Activated T-helper 17 cell treated with anti-CD3 and anti-CD28 coated beads, Interleukin-2, amount 50 U/mL, for 72 hours (primary cell): ENCODE data around the gene MORN5. TPM values are rescaled to one million over a fixed set of nuclear protein-coding genes. Genes with fewer than 3 reads are reported as not detected.

Source experiments
- ATAC-seq: fragments of 150-1000 bp; cut with Tn5 transposase; replicated peaks from 2 replicates; pipeline ENCODE4 v1.10.0; 2021; ENCODE audit warnings: mild to moderate bottlenecking, moderate library complexity
- H3K27ac Mint-ChIP-seq: one replicate; pipeline ENCODE4 v1.8.0; 2022; ENCODE audit warnings: mixed read lengths
- H3K27me3 Mint-ChIP-seq: one replicate; pipeline ENCODE4 v1.8.0; 2022; ENCODE audit warnings: mixed read lengths
- H3K36me3 Mint-ChIP-seq: one replicate; pipeline ENCODE4 v1.8.0; 2022; ENCODE audit warnings: low read depth, mild to moderate bottlenecking, mixed read lengths
- H3K4me1 Mint-ChIP-seq: one replicate; pipeline ENCODE4 v1.8.0; 2022; ENCODE audit warnings: mixed read lengths
- H3K4me3 Mint-ChIP-seq: one replicate; pipeline ENCODE4 v1.8.0; 2022; ENCODE audit warnings: mild to moderate bottlenecking, mixed read lengths
- H3K9me3 Mint-ChIP-seq: one replicate; pipeline ENCODE4 v1.8.0; 2022; ENCODE audit warnings: mixed read lengths
- total RNA-seq, 2 donors: library from RNA; stranded (reverse); gene quantifications; one replicate each; pipeline ENCODE4 v1.2.3, GENCODE V29; 2022

The MORN5 gene
- total RNA-seq, 2 donors from 2014 or later, result not detected

DNA sequence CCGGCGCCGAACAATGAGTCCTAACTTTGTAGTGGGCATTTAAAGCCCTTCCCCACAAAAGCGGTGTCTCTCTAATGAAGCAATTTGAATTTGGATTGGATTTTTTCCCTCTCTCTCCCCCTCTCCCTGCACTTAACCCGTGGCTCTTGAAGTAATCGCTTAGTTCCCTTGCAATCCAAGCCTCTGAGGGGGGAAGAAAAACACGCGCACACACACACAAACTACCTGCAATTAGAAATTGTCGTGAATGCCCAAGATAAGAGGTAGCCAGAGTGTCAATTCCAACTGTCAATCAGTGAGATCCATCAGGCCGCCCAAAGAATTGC is 67.8 kb downstream of the MORN5 start:
- H3K27me3 Mint-ChIP-seq, result peaks cover 39% of the 10 kb centered on the region
- ATAC-seq, result no peak
- H3K9me3 Mint-ChIP-seq, result no peaks in the 10 kb centered on the region
- no peaks in the 10 kb centered on the region for H3K4me1 Mint-ChIP-seq
- no peaks in the 10 kb centered on the region for H3K36me3 Mint-ChIP-seq
- H3K27ac Mint-ChIP-seq, result no peak overlapping the region
- H3K4me3 Mint-ChIP-seq, result no peak overlapping the region

DNA sequence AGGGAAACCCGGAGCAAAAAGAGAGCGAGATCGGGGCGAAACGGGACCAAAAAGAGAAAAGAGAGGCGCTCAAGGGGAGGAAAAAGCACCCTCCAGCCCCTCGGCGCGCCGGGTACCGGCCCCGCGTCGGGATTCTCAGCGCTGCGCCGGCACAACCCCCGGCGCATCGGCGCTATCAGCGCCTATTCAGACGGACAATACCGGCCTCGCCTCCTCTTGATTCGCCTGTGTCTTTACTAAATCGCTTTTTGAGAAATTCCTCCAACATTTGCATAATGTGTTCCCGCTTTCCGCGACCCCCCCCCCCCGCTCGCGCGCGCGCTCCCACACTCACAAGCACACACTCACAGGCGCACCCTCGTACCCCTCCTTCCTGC is 68.5 kb downstream of the MORN5 start:
- Mint-ChIP-seq H3K9me3 (no peaks in the 10 kb centered on the region), H3K4me1 (no peaks in the 10 kb centered on the region), H3K4me3 (peak overlapping the region; percentile 10), H3K27ac (no peak overlapping the region), H3K36me3 (no peaks in the 10 kb centered on the region), H3K27me3 (peaks cover 33% of the 10 kb centered on the region)
- ATAC-seq, result no peak

DNA sequence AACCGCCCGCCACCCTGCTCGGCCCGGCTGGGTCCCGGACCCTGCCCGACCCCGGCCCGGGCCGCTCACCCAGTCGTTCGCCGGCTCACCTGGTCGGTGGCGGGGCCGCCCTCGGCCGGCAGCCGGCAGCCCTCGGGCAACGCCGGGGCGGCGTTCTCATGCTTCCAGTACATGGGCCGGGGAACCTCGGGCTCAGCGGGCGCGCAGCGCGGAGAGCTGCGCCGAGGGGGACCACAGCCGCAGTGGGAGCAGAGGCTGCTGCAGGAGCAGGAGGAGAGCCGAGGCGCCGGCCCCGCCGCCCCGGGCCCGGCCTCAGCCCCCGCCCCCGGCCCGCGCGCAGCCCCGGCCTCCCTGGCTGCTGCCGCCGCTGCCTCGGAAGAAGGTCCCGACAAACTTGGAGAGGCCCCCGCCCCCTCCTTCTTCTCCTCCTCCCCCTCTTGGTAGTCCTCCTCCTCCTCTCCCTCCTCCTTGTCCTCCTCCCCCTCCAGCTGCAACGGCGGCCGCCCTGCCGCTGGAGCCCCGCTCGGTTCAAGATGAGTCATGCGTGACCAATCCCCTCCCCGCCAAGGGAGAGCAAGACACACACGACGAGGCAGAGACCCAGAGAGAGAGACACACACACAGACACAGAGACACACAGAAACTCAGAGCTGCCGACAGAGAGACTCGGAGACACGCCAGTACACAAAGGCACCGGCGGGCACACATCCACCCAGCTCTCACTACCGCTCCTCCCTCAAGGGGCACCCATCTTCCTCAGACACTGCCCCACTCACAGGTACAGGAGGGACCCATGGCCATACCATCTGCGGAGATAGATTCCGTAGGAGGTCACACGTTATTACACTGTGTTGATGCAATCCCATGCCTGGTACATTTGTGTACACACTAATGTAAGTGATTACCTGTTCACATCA is 69.1 kb downstream of the MORN5 start, which contains the start of gene LHX6:
Gene LHX6 (minus strand): TSS at position 390 of the 917 bp plus-strand sequence. CDS start 217 bp downstream, at position 173.
- Mint-ChIP-seq H3K27ac (no peak within 1 kb of the TSS), H3K4me3 (peak within 1 kb of the TSS; percentile 10), H3K4me1 (no peaks in the 10 kb centered on the region), H3K36me3 (no peaks in the 10 kb centered on the region), H3K9me3 (no peaks in the 10 kb centered on the region), H3K27me3 (peaks cover 26% of the 10 kb centered on the region)
- peak; percentile 23 for ATAC-seq

DNA sequence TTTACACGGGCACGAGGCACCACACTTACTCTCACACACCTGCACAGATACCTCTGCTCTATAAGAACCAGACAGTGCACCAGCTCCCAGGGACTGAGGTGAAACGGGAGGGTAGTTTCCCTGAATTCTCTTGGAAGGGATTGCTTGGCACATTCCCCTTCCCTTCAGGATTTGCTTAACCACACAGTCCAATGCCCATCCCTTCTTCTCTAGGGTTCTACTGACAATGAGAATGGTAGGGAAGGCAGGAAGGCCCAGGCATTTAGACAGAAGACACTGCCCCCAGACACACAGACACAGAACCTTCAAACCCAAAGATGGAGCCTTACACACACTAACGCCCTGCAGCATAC is 69.8 kb downstream of the MORN5 start:
- Mint-ChIP-seq H3K4me3 (no peak overlapping the region), H3K27ac (no peak overlapping the region), H3K36me3 (no peaks in the 10 kb centered on the region), H3K9me3 (no peaks in the 10 kb centered on the region), H3K4me1 (no peaks in the 10 kb centered on the region), H3K27me3 (peaks cover 22% of the 10 kb centered on the region)
- ATAC-seq, result no peak

DNA sequence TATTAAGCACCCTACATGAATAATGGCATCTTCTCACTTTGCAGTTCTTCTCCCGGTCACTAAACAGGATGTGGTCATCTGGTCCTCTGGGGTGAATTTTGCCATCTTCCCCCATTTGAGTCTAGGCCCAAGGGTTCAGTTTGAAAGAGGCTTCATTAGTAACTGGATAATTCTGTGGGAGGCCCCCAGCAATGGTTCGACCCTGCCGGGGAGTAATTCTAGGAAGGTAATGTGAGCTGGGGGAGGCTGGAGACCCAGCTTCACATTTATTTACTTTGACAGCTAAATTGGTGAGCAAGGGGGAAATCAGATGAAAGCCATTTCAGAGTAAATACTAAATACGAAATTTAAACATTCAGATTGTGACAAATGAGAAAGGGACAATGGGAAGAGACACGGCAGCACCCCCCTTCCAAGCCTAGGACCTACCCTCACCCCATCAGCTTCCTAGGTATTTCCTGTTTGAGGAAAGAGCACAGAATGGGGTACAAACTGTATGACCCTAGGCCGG is 73.1 kb downstream of the MORN5 start:
- Mint-ChIP-seq H3K27ac (no peak overlapping the region), H3K9me3 (no peaks in the 10 kb centered on the region), H3K36me3 (peaks cover under 1% of the 10 kb centered on the region), H3K4me1 (no peaks in the 10 kb centered on the region), H3K27me3 (no peaks in the 10 kb centered on the region), H3K4me3 (no peak overlapping the region)
- no peak for ATAC-seq

DNA sequence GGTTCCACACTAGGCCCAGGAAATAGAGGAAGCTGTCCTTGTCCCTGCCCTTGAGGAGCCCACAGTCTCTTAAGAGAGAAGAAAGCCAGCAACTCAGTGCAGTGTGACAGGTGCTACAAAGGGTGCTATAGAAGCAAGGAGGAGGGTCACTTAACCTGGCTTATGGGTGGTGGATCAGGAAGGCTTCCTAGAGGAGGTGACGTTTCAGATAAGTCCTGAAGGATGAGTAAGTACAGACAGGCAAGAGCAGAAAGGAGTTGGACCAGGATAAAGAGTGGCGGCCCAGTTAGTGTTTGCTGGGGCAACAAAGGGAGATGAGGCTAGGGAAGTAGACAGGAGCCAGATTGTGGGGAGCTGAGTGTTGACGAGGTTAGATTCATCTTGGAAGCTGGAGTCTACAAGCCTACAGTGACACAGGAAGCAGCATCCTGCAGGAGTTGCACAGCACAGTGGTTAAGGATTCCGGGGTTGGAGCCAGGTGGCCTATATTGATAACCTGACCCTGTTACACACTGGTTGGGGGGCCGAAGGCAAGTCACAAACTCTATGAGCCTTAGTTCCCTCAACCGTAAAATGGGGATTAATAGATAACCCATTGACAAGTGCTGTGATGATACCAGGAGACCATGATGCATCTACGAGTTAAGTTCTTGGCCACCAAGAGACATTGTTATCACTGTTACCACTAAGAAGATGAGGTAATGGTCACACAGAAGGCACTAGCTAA is 74.5 kb downstream of the MORN5 start:
- Mint-ChIP-seq H3K9me3 (no peaks in the 10 kb centered on the region), H3K27ac (no peak overlapping the region), H3K4me3 (no peak overlapping the region), H3K27me3 (no peaks in the 10 kb centered on the region), H3K36me3 (peaks cover 13% of the 10 kb centered on the region), H3K4me1 (no peaks in the 10 kb centered on the region)
- no peak for ATAC-seq

DNA sequence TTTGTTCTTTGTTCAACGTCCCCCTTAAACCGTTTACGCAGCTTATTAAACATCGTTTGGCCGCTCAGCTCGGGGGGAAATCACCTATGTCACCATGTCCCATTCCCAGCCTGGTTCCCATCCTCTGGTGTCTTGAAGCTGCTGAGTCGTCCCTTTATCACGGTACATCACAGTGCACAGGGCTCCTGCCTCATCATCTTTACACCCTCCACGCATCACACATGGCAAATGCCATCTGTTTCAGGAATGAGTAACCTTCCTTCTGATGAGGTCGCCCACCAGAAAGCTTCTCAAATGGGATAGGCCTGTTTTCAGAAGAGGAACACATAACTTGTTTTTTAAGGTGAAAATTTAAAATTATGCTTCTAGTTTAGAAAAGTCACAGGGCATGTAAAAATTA is 77.0 kb downstream of the MORN5 start:
- ATAC-seq, result no peak
- Mint-ChIP-seq H3K36me3 (peaks cover 38% of the 10 kb centered on the region), H3K4me3 (no peak overlapping the region), H3K27ac (no peak overlapping the region), H3K4me1 (no peaks in the 10 kb centered on the region), H3K27me3 (no peaks in the 10 kb centered on the region), H3K9me3 (no peaks in the 10 kb centered on the region)

DNA sequence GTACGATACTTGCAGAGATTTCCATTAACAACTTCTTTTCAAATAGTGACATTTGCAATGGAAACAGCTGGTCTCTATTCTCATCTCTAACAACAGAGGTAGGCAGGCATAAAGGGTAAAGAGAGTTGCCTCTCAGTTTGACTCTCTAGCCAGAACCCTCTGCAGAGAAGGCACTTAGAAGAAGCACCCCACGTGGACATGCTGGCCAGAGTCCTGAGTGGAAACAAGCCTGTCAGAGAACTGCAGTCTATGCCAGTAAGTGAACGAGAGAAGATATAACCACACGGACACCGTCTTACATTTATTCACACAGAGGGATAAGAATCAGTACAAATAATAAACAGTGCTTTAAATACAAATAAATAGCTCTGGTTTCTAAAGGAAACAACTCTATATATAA is 80.0 kb downstream of the MORN5 start:
- Mint-ChIP-seq H3K27ac (no peak overlapping the region), H3K4me1 (no peaks in the 10 kb centered on the region), H3K9me3 (no peaks in the 10 kb centered on the region), H3K36me3 (peaks cover 69% of the 10 kb centered on the region), H3K4me3 (no peak overlapping the region), H3K27me3 (no peaks in the 10 kb centered on the region)
- no peak for ATAC-seq

DNA sequence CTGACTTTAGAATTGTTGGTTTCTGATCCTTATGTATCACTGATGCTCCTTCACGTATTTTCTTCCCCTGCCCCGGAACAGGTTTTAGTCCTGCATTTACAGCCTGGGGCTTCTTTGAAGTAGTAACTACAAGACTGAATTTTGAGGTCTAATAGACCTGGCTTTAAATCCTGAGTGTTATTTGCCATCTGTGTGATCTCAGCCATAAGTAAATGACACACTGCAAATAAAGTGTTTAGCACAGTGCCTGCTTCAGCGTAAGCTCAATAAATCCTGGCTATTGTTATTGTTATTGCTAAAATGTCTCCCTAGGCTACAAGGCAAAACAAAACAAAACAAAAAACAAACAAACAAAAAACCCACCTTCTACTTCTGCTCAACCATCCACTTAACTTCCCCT is 84.6 kb downstream of the MORN5 start:
- Mint-ChIP-seq H3K27ac (no peak overlapping the region), H3K4me3 (no peak overlapping the region), H3K9me3 (no peaks in the 10 kb centered on the region), H3K4me1 (no peaks in the 10 kb centered on the region), H3K36me3 (peaks cover 96% of the 10 kb centered on the region), H3K27me3 (no peaks in the 10 kb centered on the region)
- ATAC-seq, result no peak

DNA sequence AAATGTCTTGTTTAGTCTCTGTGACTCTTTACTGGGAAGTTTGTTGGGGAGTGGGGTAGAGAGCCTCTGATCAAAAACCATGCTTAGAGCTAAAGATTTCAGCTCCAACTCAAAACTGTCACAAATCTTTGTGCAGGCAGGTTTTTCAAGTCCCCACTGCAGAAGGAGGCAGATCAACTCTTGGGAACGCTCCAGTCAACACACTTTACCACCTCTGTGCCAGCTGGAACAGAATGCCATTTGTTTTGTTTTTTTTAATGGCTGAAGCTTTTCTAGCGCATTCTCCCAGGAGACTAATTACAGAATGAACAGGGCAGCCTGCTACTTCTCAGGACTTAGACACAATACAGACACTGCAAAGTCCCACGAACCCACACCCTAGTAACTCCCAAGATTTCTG is 87.0 kb downstream of the MORN5 start:
- ATAC-seq, result no peak
- no peaks in the 10 kb centered on the region for H3K9me3 Mint-ChIP-seq
- H3K36me3 Mint-ChIP-seq, result peaks cover 96% of the 10 kb centered on the region
- H3K4me3 Mint-ChIP-seq, result no peak overlapping the region
- H3K27me3 Mint-ChIP-seq, result no peaks in the 10 kb centered on the region
- H3K27ac Mint-ChIP-seq, result no peak overlapping the region
- no peaks in the 10 kb centered on the region for H3K4me1 Mint-ChIP-seq

DNA sequence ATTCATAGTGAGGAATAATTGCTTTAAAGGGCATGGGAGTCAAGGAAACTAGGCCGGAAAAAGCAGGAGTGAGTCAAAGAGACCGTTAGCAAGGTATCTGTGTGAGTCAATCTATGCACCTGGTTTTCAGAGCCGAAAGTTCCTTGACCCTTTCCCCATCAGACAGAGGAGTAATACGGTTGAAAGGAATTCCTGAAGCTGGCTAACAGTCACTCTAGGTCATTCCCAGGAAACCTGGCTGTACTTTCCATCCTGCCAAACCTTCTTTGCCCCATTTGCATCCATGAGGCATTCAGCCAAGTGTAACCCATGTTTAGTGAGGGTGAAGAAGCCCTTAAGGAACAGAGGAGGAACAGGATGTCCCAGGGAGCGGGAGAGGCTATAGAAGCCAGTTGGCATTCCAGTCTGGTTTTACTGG is 88.7 kb downstream of the MORN5 start:
- Mint-ChIP-seq H3K4me3 (no peak overlapping the region), H3K27ac (no peak overlapping the region), H3K27me3 (no peaks in the 10 kb centered on the region), H3K36me3 (peaks cover 96% of the 10 kb centered on the region), H3K4me1 (no peaks in the 10 kb centered on the region), H3K9me3 (no peaks in the 10 kb centered on the region)
- ATAC-seq, result no peak

Other genes with a start within 250 kb of the MORN5 start
- gene TTLL11, start 66.6 kb upstream of the MORN5 start, total RNA-seq, result 1 to 10 TPM; 2.6 to 3.9 TPM
- gene NDUFA8, start 129 bp upstream of the MORN5 start, total RNA-seq, result 10 to 100 TPM; 36.8 to 59.0 TPM
- gene LHX6, start 69.0 kb downstream of the MORN5 start, total RNA-seq, result not detected
- gene RBM18, start 104.9 kb downstream of the MORN5 start, total RNA-seq, result 10 to 100 TPM; 25.7 to 36.1 TPM
- gene MRRF, start 105.0 kb downstream of the MORN5 start, total RNA-seq, result 10 to 100 TPM; 42.7 to 51.3 TPM
- gene PTGS1, start 211.1 kb downstream of the MORN5 start, total RNA-seq, result under 1 TPM; 0.13 to 0.37 TPM